Tibial nerve (tissue), 4 donors: Measurements from ENCODE around the gene HAPLN1. TPM values are rescaled to one million over a fixed set of nuclear protein-coding genes. Genes with fewer than 3 reads are reported as not detected.

Source experiments
- DNase-seq, 2 donors: peaks; one replicate each; pipeline ENCODE4 v3.0.0-alpha.2; 2019; ENCODE audit warnings: low spot score in 2 of 2
- H3K27ac ChIP-seq, 4 donors: fragments of 200-600 bp; sonication (generic) in 3 of 4; one replicate each; pipeline ENCODE4 v1.5.1; 2017 to 2019; ENCODE audit warnings: mild to moderate bottlenecking in 1 of 4
- H3K27me3 ChIP-seq, 2 donors: fragments of 200-600 bp; sonication (generic) in 1 of 2; one replicate each; pipeline versions ENCODE4 v1.5.1 to v1.6.0; 2017 to 2019
- H3K36me3 ChIP-seq, 3 donors: fragments of 200-600 bp; sonication (generic); one replicate each; pipeline ENCODE4 v1.5.1; 2018 to 2019
- H3K4me1 ChIP-seq, 4 donors: fragments of 200-600 bp; sonication (generic) in 3 of 4; one replicate each; pipeline ENCODE4 v1.5.1; 2017 to 2019
- H3K4me3 ChIP-seq, 4 donors: fragments of 200-600 bp; sonication (generic) in 3 of 4; one replicate each; pipeline ENCODE4 v1.5.1; 2017 to 2019; ENCODE audit warnings: mild to moderate bottlenecking in 1 of 4, moderate library complexity in 1 of 4
- H3K9me3 ChIP-seq, 4 donors: fragments of 200-600 bp; sonication (generic) in 3 of 4; one replicate each; pipeline ENCODE4 v1.5.1; 2017 to 2019
- EP300 ChIP-seq, 2 donors: sonication (generic); formaldehyde crosslinking; IDR thresholded peaks; one replicate each; pipeline ENCODE4 v1.6.1; 2017; ENCODE audit warnings: antibody characterized with exemption in 2 of 2, mild to moderate bottlenecking in 1 of 2
- POLR2A ChIP-seq, 2 donors: fragments of 450-650 bp; IDR thresholded peaks; one replicate each; pipeline ENCODE4 v1.6.1; 2017; ENCODE audit warnings: antibody characterized with exemption in 2 of 2, mild to moderate bottlenecking in 2 of 2, moderate library complexity in 2 of 2
- WGBS, 2 donors: methylation state at CpG; one replicate each; pipeline ENCODE4 v1.1.5; 2018; 5-methylcytosine and 5-hydroxymethylcytosine counted together
- total RNA-seq, 4 donors: library from RNA; depleted of rRNA; stranded (reverse); fragments of >200 nt; gene quantifications; one replicate each; pipeline ENCODE4 v1.1.0, GENCODE V29; 2016
- TF ChIP-seq, protein P1 (sequence below), 5 experiments: fragments of 200-600 bp in 3 of 5; fragments of 450-650 bp in 2 of 5; sonication (generic) in 3 of 5; IDR thresholded peaks; one replicate each; pipeline ENCODE4 v1.5.1; 2016 to 2019; ENCODE audit warnings: antibody characterized with exemption in 5 of 5, mild to moderate bottlenecking in 3 of 5, moderate library complexity in 2 of 5

The HAPLN1 gene
- total RNA-seq, 4 donors from 2014 or later = not detected

DNA sequence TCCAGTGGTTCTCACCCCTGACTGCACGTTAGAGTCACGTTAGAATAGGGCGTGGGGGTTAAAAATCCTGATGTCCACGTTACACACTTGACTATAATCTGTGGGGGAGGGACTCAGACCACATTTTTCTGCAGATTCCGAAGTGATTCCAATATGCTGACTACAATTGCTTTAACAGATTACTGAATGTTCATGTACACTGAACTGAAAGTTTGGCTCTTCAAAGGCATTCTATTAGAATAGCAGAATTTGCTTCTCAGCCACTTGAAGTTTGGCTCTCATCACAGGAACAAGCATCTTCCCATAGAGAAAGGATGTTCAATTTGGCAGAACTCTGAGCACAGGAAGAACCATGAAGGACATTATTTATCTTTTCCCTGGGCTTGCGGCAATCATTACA is 84.5 kb downstream of the HAPLN1 start:
- H3K9me3 ChIP-seq = no peaks in the 10 kb centered on the region
- no peak overlapping the region for H3K27ac ChIP-seq
- H3K27me3 ChIP-seq = no peaks in the 10 kb centered on the region
- 23 to 27% methylated on average over 6 of the region's 6 CpGs for WGBS, 2 donors
- TF ChIP-seq EP300 (IDR thresholded peaks at IDR 0.05) (no peak), POLR2A (IDR thresholded peaks at IDR 0.05) (no peak)
- TF ChIP-seq, protein P1, sequence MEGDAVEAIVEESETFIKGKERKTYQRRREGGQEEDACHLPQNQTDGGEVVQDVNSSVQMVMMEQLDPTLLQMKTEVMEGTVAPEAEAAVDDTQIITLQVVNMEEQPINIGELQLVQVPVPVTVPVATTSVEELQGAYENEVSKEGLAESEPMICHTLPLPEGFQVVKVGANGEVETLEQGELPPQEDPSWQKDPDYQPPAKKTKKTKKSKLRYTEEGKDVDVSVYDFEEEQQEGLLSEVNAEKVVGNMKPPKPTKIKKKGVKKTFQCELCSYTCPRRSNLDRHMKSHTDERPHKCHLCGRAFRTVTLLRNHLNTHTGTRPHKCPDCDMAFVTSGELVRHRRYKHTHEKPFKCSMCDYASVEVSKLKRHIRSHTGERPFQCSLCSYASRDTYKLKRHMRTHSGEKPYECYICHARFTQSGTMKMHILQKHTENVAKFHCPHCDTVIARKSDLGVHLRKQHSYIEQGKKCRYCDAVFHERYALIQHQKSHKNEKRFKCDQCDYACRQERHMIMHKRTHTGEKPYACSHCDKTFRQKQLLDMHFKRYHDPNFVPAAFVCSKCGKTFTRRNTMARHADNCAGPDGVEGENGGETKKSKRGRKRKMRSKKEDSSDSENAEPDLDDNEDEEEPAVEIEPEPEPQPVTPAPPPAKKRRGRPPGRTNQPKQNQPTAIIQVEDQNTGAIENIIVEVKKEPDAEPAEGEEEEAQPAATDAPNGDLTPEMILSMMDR (IDR thresholded peaks at IDR 0.05) = no peak
- H3K4me1 ChIP-seq = peaks cover 0 to 4% (median 0%) of the 10 kb centered on the region in 4 donors
- no peak overlapping the region for H3K4me3 ChIP-seq
- H3K36me3 ChIP-seq = no peaks in the 10 kb centered on the region
- no peak for DNase-seq

DNA sequence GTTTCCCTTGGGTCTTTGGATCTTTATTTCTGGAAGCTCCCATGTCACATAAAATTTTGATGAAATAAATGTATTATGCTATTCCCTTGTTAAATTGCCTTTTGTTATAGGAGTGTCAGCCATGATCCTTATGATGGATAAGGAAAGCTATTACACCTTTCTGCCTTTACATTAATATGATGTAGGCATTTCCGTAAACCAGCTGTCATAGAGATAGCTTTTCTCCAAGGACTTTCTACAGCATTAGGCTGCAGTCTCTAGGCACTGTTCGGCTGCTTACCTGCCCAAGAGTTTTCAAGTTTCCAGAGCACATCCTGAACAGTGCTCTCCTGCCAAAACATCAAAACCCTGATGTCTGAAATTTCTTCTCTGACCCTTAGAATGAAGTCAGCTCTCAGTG is 87.4 kb downstream of the HAPLN1 start:
- H3K9me3 ChIP-seq = no peaks in the 10 kb centered on the region
- peaks cover 0 to 11% (median 0%) of the 10 kb centered on the region in 4 donors for H3K4me1 ChIP-seq
- H3K27ac ChIP-seq = no peak overlapping the region
- H3K4me3 ChIP-seq = no peak overlapping the region
- no peak for TF ChIP-seq EP300 (IDR thresholded peaks at IDR 0.05)
- no peak for TF ChIP-seq POLR2A (IDR thresholded peaks at IDR 0.05)
- TF ChIP-seq, protein P1 (IDR thresholded peaks at IDR 0.05) = no peak
- no peak for DNase-seq
- no peaks in the 10 kb centered on the region for H3K27me3 ChIP-seq
- 86 to 92% methylated on average over 2 of the region's 2 CpGs for WGBS, 2 donors
- no peaks in the 10 kb centered on the region for H3K36me3 ChIP-seq

GRCh38 chr5:83632874-83633273 is 87.8 kb downstream of the HAPLN1 start:
- H3K36me3 ChIP-seq = no peaks in the 10 kb centered on the region
- no peak overlapping the region for H3K27ac ChIP-seq
- TF ChIP-seq, protein P1 (IDR thresholded peaks at IDR 0.05) = no peak
- TF ChIP-seq POLR2A (IDR thresholded peaks at IDR 0.05) (no peak), EP300 (IDR thresholded peaks at IDR 0.05) (no peak)
- peaks cover 0 to 11% (median 0%) of the 10 kb centered on the region in 4 donors for H3K4me1 ChIP-seq
- WGBS, 2 donors = 27 to 41% methylated on average over 4 of the region's 4 CpGs
- H3K27me3 ChIP-seq = no peaks in the 10 kb centered on the region
- H3K9me3 ChIP-seq = no peaks in the 10 kb centered on the region
- H3K4me3 ChIP-seq = no peak overlapping the region
- no peak for DNase-seq

- H3K4me3 ChIP-seq = no peak overlapping the region
- H3K9me3 ChIP-seq = no peaks in the 10 kb centered on the region
- H3K27me3 ChIP-seq = no peaks in the 10 kb centered on the region
- no peak for DNase-seq
- TF ChIP-seq POLR2A (IDR thresholded peaks at IDR 0.05) (no peak), EP300 (IDR thresholded peaks at IDR 0.05) (no peak)
- TF ChIP-seq, protein P1 (IDR thresholded peaks at IDR 0.05) = no peak
- no peak overlapping the region for H3K27ac ChIP-seq
- 26 to 40% methylated on average over 2 of the region's 2 CpGs for WGBS, 2 donors
- H3K4me1 ChIP-seq = peaks cover 0 to 6% (median 0%) of the 10 kb centered on the region in 4 donors
- H3K36me3 ChIP-seq = no peaks in the 10 kb centered on the region
These were observed 92.3 kb downstream of the HAPLN1 start for GRCh38 chr5:83628360-83628759.

DNA sequence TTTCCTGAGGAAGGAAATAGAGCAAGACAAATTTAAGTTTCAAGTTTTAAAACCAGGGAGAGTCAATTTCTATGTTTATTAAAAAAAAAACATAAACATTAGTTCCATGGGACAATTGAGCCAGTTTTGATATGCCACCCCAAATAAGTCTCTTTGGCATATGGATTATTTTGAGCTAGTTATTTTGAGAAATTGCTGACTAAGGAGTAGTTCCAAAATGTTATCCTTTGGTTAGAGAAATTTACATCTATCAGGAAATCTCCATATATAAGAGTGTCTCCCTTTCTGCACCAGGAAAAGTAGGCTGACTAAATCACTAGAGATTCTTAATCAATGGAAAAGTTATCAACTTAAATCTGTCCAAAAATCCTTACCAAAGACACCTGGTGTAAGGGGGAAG is 105.8 kb downstream of the HAPLN1 start:
- H3K9me3 ChIP-seq = peaks cover 0 to 14% (median 0%) of the 10 kb centered on the region in 4 donors
- no peak overlapping the region for H3K27ac ChIP-seq
- DNase-seq = no peak
- H3K36me3 ChIP-seq = no peaks in the 10 kb centered on the region
- H3K4me1 ChIP-seq = no peaks in the 10 kb centered on the region
- H3K27me3 ChIP-seq = no peaks in the 10 kb centered on the region
- no peak for TF ChIP-seq EP300 (IDR thresholded peaks at IDR 0.05)
- TF ChIP-seq POLR2A (IDR thresholded peaks at IDR 0.05) = no peak
- TF ChIP-seq, protein P1 (IDR thresholded peaks at IDR 0.05) = no peak
- no peak overlapping the region for H3K4me3 ChIP-seq
